IMR-90 (cell line): ENCODE results near the gene AOPEP. TPM values are rescaled to one million over a fixed set of nuclear protein-coding genes. Genes with fewer than 3 reads are reported as not detected.
A peak's percentile ranks its signal among the peaks of the same experiment; 100 is the strongest.

Experiments used
- ATAC-seq: fragments of 200-7000 bp; cut with Tn5 transposase; 2 replicates; pipeline ENCODE4 v1.9.1; 2020; ENCODE audit warnings: low read depth, mild to moderate bottlenecking, moderate library complexity
- BruUV-seq: library from RNA; stranded (reverse); fragments of 400-500 nt; replicated peaks from 2 replicates; lab custom pipeline; 2021; lab: Mats Ljungman, UMichigan
- CTCF ChIA-PET: fragments of 300-600 bp; formaldehyde crosslinking; extraction: SDS; loops from one replicate; lab custom pipeline; 2021; ENCODE audit warnings: antibody characterized with exemption; lab: Yijun Ruan, JAX
- POLR2A ChIA-PET: fragments of 300-600 bp; sonication (Branson Sonifier 250); formaldehyde crosslinking; loops from one replicate; lab custom pipeline; 2022; ENCODE audit warnings: antibody characterized with exemption; ENCODE audit not compliant: unreplicated experiment; lab: Charles Lee
- DNase-seq: peaks from one replicate; pipeline ENCODE4 v3.0.0; 2013
- H2AFZ ChIP-seq: replicated peaks from 2 replicates; pipeline ENCODE3; 2013; ENCODE audit warnings: low read length, mild to moderate bottlenecking; ENCODE audit not compliant: poor library complexity
- H2AK5ac ChIP-seq: 2 replicates; pipeline ENCODE4 v1.6.1; 2013; ENCODE audit warnings: low read depth, low read length, inconsistent platforms
- H2AK9ac ChIP-seq: replicated peaks from 2 replicates; pipeline ENCODE3; 2013; ENCODE audit warnings: mild to moderate bottlenecking, low read depth, low read length, moderate library complexity; ENCODE audit not compliant: poor library complexity
- H2BK120ac ChIP-seq: 2 replicates; pipeline ENCODE4 v1.6.1; 2013; ENCODE audit warnings: low read depth, low read length, inconsistent platforms
- H2BK15ac ChIP-seq: 3 replicates; pipeline ENCODE4 v1.6.1; 2013; ENCODE audit warnings: low read depth, low read length, inconsistent platforms
- H2BK20ac ChIP-seq: 2 replicates; pipeline ENCODE4 v1.6.1; 2013; ENCODE audit warnings: low read depth, mild to moderate bottlenecking, inconsistent platforms, low read length, moderate library complexity
- H2BK5ac ChIP-seq: 2 replicates; pipeline ENCODE4 v1.6.1; 2013; ENCODE audit warnings: mild to moderate bottlenecking, low read depth, low read length, inconsistent platforms; ENCODE audit not compliant: poor library complexity, severe bottlenecking
- H3K14ac ChIP-seq: replicated peaks from 2 replicates; pipeline ENCODE4 v1.6.1; 2013; ENCODE audit warnings: low read depth, low read length, inconsistent platforms
- H3K18ac ChIP-seq: 2 replicates; pipeline ENCODE4 v1.6.1; 2013; ENCODE audit warnings: low read depth, low read length, control low read depth
- H3K23ac ChIP-seq: 2 replicates; pipeline ENCODE4 v1.6.1; 2013; ENCODE audit warnings: low read depth, low read length, inconsistent platforms
- H3K27ac ChIP-seq: 2 replicates; pipeline ENCODE4 v1.5.1; 2013; ENCODE audit warnings: mild to moderate bottlenecking, control low read depth, low read length; ENCODE audit not compliant: insufficient read depth
- H3K27me3 ChIP-seq: 2 replicates; pipeline ENCODE4 v1.6.1; 2013; ENCODE audit warnings: low read length; ENCODE audit not compliant: control insufficient read depth, insufficient read depth
- H3K36me3 ChIP-seq: 2 replicates; pipeline ENCODE4 v1.6.1; 2013; ENCODE audit warnings: low read length, mixed read lengths; ENCODE audit not compliant: control insufficient read depth, insufficient read depth
- H3K4ac ChIP-seq: 2 replicates; pipeline ENCODE4 v1.6.1; 2013; ENCODE audit warnings: low read depth, low read length, inconsistent platforms
- H3K4me1 ChIP-seq: 2 replicates; pipeline ENCODE4 v1.6.1; 2013; ENCODE audit warnings: low read length, mixed read lengths; ENCODE audit not compliant: control insufficient read depth, insufficient read depth
- H3K4me2 ChIP-seq: 2 replicates; pipeline ENCODE4 v1.6.1; 2013; ENCODE audit warnings: low read depth, mild to moderate bottlenecking, control low read depth, low read length, moderate library complexity
- H3K4me3 ChIP-seq: 2 replicates; pipeline ENCODE4 v1.5.1; 2013; ENCODE audit warnings: low read depth, mild to moderate bottlenecking, control low read depth, low read length, moderate library complexity; ENCODE audit not compliant: insufficient read depth
- H3K56ac ChIP-seq: 2 replicates; pipeline ENCODE4 v1.6.1; 2013; ENCODE audit warnings: low read length, inconsistent platforms; ENCODE audit not compliant: insufficient read depth; ENCODE audit errors: extremely low read depth
- H3K79me1 ChIP-seq, 2 experiments: 2 replicates each; pipeline ENCODE4 v1.6.1; 2013; ENCODE audit warnings: low read length in 2 of 2, inconsistent platforms in 1 of 2, low read depth in 1 of 2
- H3K9ac ChIP-seq: 2 replicates; pipeline ENCODE4 v1.6.1; 2013; ENCODE audit warnings: low read depth, low read length, control low read depth
- H3K9me1 ChIP-seq: 2 replicates; pipeline ENCODE4 v1.6.1; 2013; ENCODE audit warnings: low read length, inconsistent platforms; ENCODE audit not compliant: insufficient read depth
- H3K9me3 ChIP-seq: 2 replicates; pipeline ENCODE4 v1.6.1; 2013; ENCODE audit warnings: low read length; ENCODE audit not compliant: control insufficient read depth, insufficient read depth
- H4K20me1 ChIP-seq: 2 replicates; pipeline ENCODE4 v1.6.1; 2013; ENCODE audit warnings: low read length, inconsistent platforms; ENCODE audit not compliant: insufficient read depth
- H4K5ac ChIP-seq: 2 replicates; pipeline ENCODE4 v1.6.1; 2013; ENCODE audit warnings: mild to moderate bottlenecking, low read depth, low read length, control low read depth
- H4K8ac ChIP-seq, 2 experiments: 2 replicates each; pipeline ENCODE4 v1.6.1; 2013; ENCODE audit warnings: low read depth in 2 of 2, low read length in 2 of 2, control low read depth in 1 of 2, inconsistent platforms in 1 of 2
- H4K91ac ChIP-seq: 2 replicates; pipeline ENCODE4 v1.6.1; 2013; ENCODE audit warnings: low read depth, low read length, inconsistent platforms; ENCODE audit not compliant: insufficient read depth
- BHLHE40 ChIP-seq: fragments of 150-350 bp; IDR thresholded peaks from 2 replicates; pipeline ENCODE4 v1.6.1; 2016; ENCODE audit warnings: mild to moderate bottlenecking, low read depth, low read length
- CEBPB ChIP-seq: IDR thresholded peaks from 2 replicates; pipeline ENCODE4 v1.6.1; 2012; ENCODE audit warnings: low read depth, low read length, improper control_type of control experiment
- CHD1 ChIP-seq: IDR thresholded peaks from 2 replicates; pipeline ENCODE4 v1.6.1; 2012; ENCODE audit warnings: low read depth, low read length, improper control_type of control experiment
- NFE2L2 ChIP-seq: fragments of 150-350 bp; IDR thresholded peaks from 2 replicates; pipeline ENCODE4 v1.6.1; 2016; ENCODE audit warnings: low read depth, mild to moderate bottlenecking, low read length
- RAD21 ChIP-seq: IDR thresholded peaks from 2 replicates; pipeline ENCODE4 v1.6.1; 2012; ENCODE audit warnings: low read length, improper control_type of control experiment
- RCOR1 ChIP-seq: IDR thresholded peaks from 2 replicates; pipeline ENCODE4 v1.6.1; 2012; ENCODE audit warnings: mild to moderate bottlenecking, low read length, improper control_type of control experiment; ENCODE audit not compliant: insufficient replicate concordance
- WGBS, 2 experiments: methylation state at CpG; one replicate each; pipeline versions ENCODE4 v1.1.5 to v1.1.7; 2013; ENCODE audit warnings: missing lambda C conversion rate in 2 of 2; ENCODE audit not compliant: insufficient read length in 1 of 2; ENCODE audit errors: extremely low coverage in 2 of 2; 5-methylcytosine and 5-hydroxymethylcytosine counted together
- dilution Hi-C: fragments of 300-500 bp; cut with HindIII; formaldehyde crosslinking; loops from one replicate; pipeline ENCODE4 v1.14.3; 2018; ENCODE audit warnings: low sequenced_read_pairs; ENCODE audit not compliant: unreplicated experiment
- in situ Hi-C: fragments of 300-500 bp; cut with MboI; formaldehyde crosslinking; loops from 3 replicates; pipeline ENCODE4 v1.14.3; 2019; ENCODE audit warnings: low sequenced_read_pairs, inconsistent platforms, mixed read lengths
- intact Hi-C: fragments of 100-400 bp; cut with micrococcal nuclease; formaldehyde crosslinking; loops from 2 replicates; pipeline ENCODE4 v1.10.0; 2022
- polyA plus RNA-seq, 3 experiments: library from polyadenylated mRNA; depleted of rRNA; stranded (reverse); fragments of >200 nt; gene quantifications; 2 replicates each; pipeline ENCODE4 v1.2.3, GENCODE V29; 2012; ENCODE audit warnings: low replicate concordance in 1 of 3
- total RNA-seq: library from RNA; depleted of rRNA; stranded (reverse); fragments of >200 nt; gene quantifications from 2 replicates; pipeline ENCODE4 v1.2.3, GENCODE V29; 2012
- TF ChIP-seq, protein P1 (sequence below): fragments of 150-350 bp; IDR thresholded peaks from 2 replicates; pipeline ENCODE4 v1.6.1; 2016; ENCODE audit warnings: low read depth, mild to moderate bottlenecking, low read length, moderate library complexity, borderline replicate concordance

Gene AOPEP
- total and polyA plus RNA-seq, 2 of the 4 experiments (the other 2 are of a cell fraction), result 34.9 to 38.7 TPM

- Histone ChIP-seq H4K91ac (no peak overlapping the region), H2BK15ac (no peak overlapping the region), H4K5ac (no peak overlapping the region), H3K4me1 (peaks cover 39% of the 10 kb centered on the region), H2AK5ac (0 out of 2 replicates have a peak overlapping the region, but pooled peaks have one; percentile 14), H4K8ac (no peak overlapping the region), H4K20me1 (peaks cover 56% of the 10 kb centered on the region), H3K27ac (no peak overlapping the region), H3K9me1 (peaks cover 31% of the 10 kb centered on the region), H2BK5ac (no peak overlapping the region), H3K27me3 (no peaks in the 10 kb centered on the region), H3K9ac (no peak overlapping the region), H3K4ac (no peak overlapping the region), H3K18ac (no peak overlapping the region), H2AFZ (no peak overlapping the region), H3K14ac (no peak overlapping the region), H3K56ac (no peak overlapping the region), H3K9me3 (no peaks in the 10 kb centered on the region), H3K4me2 (no peak overlapping the region; the same call in 1 of the 2 replicates), H3K36me3 (peaks cover 33% of the 10 kb centered on the region), H2BK120ac (no peak overlapping the region), H2BK20ac (no peak overlapping the region), H2AK9ac (no peak overlapping the region), H3K79me1 (peaks cover 26 to 86% of the 10 kb centered on the region in 2 experiments), H3K23ac (no peak overlapping the region), H3K4me3 (no peak overlapping the region)
- intact Hi-C loops, result no loop called here
- TF ChIP-seq BHLHE40 (no peak), NFE2L2 (no peak), CEBPB (no peak), RCOR1 (no peak), RAD21 (no peak), CHD1 (no peak)
- TF ChIP-seq, protein P1, sequence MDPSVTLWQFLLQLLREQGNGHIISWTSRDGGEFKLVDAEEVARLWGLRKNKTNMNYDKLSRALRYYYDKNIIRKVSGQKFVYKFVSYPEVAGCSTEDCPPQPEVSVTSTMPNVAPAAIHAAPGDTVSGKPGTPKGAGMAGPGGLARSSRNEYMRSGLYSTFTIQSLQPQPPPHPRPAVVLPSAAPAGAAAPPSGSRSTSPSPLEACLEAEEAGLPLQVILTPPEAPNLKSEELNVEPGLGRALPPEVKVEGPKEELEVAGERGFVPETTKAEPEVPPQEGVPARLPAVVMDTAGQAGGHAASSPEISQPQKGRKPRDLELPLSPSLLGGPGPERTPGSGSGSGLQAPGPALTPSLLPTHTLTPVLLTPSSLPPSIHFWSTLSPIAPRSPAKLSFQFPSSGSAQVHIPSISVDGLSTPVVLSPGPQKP, result no peak
- ATAC-seq (no peak), DNase-seq (no peak)
- ChIA-PET POLR2A (no interaction called here), CTCF (no interaction called here)
- BruUV-seq, result no TSS peak
- WGBS, 2 experiments, result no CpG with 5 or more reads among the region's 5 CpGs
- dilution Hi-C loops, result no loop called here
- in situ Hi-C loops, result loop anchor here (10.0 kb wide), 1 partner anchor 244 kb away; no protein-coding TSS in a partner anchor
These were observed 302.8 kb downstream of the AOPEP start for GRCh38 chr9:95029288-95029687.
